GM19467 (cell line): ENCODE data around the gene MYO1G.
"Not testable (repeated sequence)": the region's sequence is repeated elsewhere in the genome, so short reads cannot be mapped to it uniquely, and the experiment has no call there.

Experiments used
- ATAC-seq: cut with Tn5 transposase; IDR thresholded peaks from one replicate; pipeline ENCODE4 v1.9.1; 2021; ENCODE audit warnings: mild to moderate bottlenecking, moderate library complexity; ENCODE audit not compliant: unreplicated experiment

Gene MYO1G

DNA sequence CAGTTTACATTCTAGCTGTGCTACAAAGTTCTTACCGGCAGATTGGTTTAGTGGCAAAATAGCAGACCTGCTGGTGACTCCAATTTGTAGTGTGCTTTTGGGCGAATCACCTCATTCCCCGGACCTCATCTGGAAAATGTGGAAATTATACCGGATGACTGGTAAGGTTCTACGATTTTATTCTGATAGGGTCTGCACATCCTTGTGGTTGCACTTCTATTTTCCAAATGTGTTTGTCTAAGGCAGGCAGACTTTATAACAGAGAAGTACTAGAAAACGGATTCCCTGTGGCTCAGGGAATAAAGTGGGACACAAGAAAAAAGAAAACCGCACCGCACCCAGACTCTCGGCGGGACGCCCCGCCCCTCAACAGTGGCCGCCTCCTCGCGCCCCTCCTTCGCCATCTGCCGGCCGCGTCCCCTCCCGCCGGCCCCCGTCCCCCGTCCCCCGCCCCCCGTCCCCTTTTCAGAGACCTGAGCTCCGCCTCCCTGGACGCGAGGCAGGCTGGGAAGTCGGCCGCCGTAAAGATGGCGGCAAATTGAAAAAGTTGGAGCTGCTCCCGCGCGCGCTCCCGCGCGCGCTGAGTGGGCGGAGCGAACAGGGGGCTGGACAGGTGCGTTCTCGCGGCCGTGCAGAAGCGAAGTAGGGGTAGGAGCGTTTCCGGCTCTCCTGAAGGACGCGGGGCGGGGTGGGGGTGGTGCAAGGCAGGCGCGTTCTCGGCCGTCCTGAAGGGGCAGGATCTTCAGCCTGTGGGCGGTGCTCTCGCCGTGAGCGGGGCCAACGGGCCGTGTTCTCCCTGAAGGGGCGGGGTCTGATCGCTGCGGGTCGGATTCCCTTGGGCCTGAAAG lies 20.7 kb upstream of the MYO1G start:
- ATAC-seq, result peak; percentile 69

DNA sequence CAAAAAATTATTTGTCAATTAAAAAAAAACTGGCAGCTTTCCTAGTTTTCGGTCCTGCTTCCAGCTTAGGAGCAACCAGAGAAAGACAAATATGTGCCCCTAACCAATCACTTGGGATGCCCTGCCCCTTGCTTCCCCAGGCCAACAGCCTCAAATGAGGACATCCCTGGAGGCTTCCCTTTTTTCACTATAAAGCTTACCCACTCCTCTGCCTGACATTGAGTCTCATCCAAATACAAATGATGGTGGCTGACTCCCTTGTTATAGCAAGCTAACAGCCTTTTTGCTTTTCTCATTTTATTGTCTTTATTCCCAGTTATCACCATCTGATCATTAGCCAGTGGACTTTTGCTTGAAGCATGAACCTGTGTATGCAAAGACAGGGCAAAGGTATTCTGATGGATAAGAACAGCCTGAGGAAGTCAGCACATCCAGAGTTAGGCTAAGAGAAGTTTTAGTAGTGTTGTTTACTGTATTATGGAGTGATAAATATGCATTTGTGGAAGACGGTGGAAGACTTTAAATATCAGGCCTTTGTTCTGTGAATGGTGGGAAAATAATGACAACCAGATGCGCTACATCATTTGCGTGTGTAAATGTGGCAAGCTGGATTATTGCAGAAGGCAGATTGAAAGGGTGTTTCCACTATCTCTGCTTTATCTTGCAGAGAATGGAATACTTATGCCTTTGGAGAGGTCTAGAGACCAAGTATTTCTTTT lies 19.5 kb upstream of the MYO1G start:
- ATAC-seq, result no peak

DNA sequence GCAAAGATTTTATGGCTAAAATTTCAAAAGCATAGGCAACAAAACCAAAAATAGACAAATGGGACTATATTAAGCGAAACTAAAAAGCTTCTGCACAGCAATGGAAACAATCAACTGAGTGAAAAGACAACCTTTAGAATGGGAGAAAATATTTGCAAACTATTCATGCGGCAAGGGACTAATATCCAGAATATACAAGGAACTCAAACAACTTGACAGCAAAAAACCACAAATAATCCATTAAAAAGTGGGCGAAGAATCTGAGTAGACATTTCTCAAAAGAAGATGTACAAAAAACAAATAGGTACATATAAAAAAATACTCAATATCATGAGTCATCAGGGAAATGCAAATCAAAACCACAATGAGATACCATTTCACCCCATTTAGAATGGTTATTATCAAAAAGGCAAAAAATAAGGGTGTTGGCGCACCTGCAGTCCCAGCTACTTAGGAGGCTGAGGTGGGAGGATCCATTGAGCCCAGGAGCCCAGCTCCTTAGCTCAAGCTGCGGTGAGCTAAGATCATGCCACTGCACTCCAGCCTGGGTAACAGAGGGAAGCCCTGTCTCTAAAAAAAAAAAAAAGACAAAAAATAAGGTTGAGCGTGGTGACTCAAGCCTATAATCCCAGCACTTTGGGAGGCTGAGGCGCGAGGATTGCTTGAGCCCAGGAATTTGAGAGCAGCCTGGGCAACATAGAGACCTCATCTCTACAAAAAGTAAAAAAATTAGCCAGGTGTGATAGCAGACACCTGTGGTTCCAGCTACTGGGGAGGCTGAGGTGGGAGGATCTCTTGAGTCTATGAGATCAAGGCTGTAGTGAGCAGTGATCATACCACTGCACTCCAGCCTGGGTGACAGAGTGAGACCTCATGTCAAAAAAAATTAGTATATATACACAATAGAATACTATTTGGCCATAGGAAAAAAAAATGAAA lies 17.0 kb upstream of the MYO1G start:
- ATAC-seq, result no peak

DNA sequence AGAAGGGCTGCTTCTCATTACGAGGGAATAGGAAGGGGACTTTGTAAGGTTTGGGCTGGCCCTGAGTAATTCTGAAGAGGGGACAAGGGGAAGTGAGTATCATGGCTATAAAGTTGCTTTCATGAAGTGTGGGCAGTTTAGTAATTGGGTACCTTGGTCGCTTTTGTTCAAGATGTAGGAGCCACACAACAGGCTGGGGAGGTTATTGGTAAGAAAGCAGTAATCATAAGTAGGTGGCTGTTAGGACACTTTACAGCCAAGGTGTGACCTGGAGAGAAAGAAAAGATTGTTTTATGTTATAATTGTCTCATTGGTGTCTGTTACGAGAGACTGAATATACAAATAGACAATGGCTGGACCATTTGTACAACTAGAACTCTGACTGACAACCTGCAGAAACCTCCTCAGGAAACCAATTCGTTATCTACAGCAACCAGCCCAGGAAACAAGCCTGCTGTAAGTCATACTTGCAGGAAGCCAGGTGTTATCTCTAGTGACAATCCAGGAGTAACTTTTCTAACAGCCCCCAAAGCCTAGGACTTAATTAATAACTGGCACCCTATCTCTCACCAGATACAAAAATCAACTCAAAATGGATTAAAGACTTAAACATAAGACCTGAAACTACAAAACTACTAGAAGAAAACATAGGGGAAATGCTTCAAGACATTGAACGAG lies 16.2 kb upstream of the MYO1G start:
- ATAC-seq, result no peak

DNA sequence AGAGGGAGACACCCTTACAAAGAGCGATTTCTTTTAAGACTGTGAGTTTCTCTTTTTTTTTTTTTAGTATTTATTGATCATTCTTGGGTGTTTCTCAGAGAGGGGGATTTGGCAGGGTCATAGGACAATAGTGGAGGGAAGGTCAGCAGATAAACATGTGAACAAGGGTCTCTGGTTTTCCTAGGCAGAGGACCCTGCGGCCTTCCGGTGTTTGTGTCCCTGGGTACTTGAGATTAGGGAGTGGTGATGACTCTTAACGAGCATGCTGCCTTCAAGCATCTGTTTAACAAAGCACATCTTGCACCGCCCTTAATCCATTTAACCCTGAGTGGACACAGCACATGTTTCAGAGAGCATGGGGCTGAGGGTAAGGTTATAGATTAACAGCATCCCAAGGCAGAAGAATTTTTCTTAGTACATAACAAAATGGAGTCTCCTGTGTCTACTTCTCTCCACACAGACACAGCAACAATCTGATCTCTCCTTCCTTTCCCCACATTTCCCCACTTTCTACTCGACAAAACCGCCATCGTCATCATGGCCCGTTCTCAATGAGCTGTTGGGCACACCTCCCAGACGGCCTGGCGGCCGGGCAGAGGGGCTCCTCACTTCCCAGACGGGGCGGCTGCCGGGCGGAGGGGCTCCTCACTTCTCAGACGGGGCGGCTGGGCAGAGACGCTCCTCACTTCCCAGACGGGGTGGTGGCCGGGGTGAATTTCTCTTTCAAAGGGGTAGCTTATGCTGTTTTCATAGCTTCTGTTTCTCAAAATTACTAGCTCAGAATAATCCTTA lies 13.4 kb upstream of the MYO1G start:
- not testable (repeated sequence) for ATAC-seq

- no peak for ATAC-seq
Observed at GRCh38 chr7:44990109-44991023, 11.6 kb upstream of the MYO1G start.

DNA sequence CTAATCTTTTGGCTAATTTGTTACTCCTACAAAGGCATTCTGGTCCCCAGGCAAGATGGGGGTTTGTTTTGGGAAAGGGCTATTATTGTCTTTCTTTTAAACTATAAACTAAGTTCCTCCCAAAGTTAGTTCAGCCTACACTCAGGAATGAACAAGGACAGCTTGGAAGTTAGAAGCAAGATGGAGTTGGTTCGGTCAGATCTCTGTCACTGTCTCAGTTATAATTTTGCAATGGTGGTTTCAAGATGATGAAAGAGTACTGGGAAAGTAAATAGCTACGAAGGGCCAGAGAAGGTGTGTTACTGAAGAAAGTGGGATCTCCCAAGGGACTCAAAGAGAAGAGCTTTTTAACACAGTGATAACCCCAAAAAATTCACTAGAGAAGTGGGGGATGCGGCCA lies 10.3 kb upstream of the MYO1G start:
- no peak for ATAC-seq

DNA sequence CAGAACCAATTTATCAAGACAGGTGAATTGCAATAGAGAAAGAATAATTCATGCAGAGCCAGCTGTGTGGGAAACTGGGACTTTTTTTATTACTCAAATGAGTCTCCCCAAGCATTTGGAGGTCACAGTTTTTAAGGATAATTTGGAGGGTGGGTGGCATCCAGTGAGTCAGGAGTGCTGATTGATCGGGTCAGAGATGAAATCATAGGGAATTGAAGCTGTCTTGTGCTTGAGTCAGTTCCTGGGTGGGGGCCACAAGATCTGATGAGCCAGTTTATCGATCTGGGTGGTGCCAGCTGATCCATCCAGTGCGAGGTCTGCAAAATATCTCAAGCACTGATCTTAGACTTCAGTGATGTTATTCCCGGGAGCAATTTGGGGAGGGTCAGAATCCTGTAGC lies 9.9 kb upstream of the MYO1G start:
- no peak for ATAC-seq

DNA sequence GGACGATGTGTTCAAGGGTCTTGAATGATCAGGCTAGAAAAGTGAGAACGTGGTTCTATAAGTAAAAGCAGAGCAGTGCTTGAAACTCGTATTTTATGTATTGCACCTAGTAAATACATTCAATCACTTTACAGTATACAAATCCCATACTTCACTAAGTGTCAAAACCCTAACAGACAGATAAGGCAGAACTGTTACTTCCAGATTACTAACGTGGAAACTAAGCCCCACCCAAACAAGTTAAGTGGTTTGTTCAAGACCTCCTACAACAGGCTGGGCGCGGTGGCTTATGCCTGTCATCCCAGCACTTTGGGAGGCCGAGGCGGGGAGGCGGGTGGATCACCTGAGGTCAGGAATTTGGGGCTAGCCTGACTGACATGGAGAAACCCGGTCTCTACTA lies 9.2 kb upstream of the MYO1G start:
- ATAC-seq, result no peak

GRCh38 chr7:44987457-44987856 lies 8.6 kb upstream of the MYO1G start:
- no peak for ATAC-seq

DNA sequence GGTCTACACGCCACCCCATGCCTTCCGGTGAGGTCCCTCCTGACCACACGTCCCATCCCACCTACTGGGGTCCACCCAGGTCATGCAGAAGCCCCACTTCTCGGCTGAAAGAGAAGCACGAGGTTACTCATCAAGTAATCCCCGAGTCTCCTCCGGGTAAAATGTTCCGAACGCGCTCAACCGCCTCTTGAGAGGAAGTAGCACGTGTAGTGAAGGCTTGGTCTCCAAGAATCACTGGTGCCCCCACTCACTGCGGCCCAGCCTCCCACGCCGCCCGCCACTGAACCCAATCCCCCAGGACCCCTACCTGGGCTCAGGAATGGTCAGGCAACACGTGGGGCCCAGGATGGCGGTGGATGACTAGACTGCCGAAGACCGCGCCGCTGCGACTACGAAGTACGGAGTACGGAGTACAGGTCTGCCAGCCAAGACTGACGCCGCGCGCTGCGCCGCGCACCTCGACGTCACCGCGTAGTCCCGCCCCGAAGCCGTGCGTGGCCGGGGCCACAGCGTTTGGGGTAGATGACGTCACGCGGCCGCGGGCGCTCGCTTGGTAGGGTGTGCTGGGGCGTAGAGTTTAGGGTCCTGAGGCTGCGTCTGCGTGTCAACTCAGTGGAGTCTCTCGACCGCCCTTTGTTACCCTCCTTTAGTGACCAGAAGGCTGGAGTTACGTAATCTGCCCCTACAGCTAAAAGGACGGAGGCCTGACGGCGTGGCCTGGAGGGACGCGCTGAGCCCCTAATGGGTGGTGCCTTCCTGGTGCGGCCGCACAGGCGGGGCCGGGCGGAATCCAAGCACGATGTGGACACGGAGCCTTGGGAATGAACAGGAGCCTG lies 7.6 kb upstream of the MYO1G start:
- ATAC-seq, result peak; percentile 97

- no peak for ATAC-seq
Observed at GRCh38 chr7:44985900-44986217, 7.0 kb upstream of the MYO1G start.

GRCh38 chr7:44985033-44985695 lies 6.3 kb upstream of the MYO1G start:
- ATAC-seq, result no peak

- no peak for ATAC-seq
Observed at GRCh38 chr7:44984478-44984758, 5.6 kb upstream of the MYO1G start.

DNA sequence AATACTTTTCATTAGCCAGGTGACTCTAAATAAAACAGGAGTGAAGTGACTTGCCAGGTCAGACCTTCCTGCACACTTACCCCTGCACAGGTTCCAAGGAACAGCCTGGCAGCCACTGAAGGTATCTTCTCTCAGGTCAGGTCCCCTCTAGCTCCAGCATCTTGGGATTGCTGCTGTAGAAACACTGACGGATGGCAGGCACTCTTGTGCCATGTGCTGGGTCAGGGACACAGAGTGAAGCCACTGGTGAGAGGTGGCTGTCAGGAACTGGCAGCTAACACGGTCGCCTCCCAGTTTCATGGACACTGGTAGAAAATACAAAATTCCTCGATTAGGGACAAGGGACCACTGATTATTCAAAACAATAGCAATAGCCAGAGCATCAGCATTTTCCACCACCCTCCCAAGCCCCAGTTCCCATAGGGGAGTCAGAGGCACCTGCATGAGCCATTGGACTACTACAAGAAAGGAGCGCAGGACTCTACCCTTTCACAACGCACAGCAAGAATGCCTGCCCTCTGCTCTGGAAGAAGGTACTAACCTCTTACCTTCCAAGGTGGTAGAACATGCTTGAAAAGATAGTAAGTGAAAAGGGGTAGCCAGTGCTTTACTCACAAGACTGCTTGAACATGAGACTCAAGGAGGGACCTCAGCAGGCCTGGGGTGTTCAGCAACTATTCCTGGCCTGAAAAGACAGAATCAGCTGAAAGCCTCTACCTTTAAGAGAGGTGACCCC lies 5.1 kb upstream of the MYO1G start:
- no peak for ATAC-seq

- no peak for ATAC-seq
Observed at GRCh38 chr7:44982970-44983369, 4.2 kb upstream of the MYO1G start.

DNA sequence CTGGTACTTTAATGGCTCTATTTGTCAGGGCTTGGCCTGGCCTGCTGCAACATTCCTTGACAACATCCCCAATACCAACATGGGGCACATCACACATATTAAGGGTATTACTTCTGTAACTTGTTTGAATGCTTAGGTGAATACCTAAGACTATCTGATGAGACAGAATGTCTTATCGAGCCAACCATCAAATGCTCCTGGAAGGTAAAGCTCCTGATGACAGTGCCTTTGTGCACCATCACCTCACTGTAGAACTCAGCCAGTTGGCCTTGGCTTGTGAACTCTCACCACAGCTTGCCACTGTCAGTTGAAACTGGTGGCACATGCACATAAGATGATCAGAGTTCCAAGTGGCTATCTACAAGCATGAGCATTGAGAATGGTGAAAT lies 3.7 kb upstream of the MYO1G start:
- no peak for ATAC-seq
